HG02571 (cell line): Measurements from ENCODE around the gene GFRA4.
"Not testable (repeated sequence)": the region's sequence is repeated elsewhere in the genome, so short reads cannot be mapped to it uniquely, and the experiment has no call there.

Source experiments
- ATAC-seq: cut with Tn5 transposase; IDR thresholded peaks from one replicate; pipeline ENCODE4 v1.9.1; 2021; ENCODE audit warnings: mild to moderate bottlenecking, moderate library complexity; ENCODE audit not compliant: unreplicated experiment

The GFRA4 gene

DNA sequence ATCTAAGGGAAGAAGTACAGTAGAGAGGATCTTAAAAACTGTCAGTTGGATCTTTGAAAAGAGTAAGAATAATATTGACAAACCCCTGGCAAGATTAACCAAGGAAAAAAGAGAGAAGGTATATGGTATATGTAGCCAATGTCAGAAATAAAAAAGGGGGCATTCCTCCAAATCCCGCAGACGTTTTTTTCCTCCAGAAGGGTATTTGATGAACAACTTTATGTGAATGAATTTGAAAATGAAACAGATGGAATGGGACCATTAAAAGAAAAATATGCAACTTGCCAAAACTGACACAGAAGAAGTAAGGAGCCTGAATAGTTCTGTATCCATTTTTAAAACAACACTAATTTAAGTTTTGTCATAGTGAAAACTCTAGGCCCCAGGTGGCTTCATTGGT, 35.7 kb downstream of the GFRA4 start:
- no peak for ATAC-seq

DNA sequence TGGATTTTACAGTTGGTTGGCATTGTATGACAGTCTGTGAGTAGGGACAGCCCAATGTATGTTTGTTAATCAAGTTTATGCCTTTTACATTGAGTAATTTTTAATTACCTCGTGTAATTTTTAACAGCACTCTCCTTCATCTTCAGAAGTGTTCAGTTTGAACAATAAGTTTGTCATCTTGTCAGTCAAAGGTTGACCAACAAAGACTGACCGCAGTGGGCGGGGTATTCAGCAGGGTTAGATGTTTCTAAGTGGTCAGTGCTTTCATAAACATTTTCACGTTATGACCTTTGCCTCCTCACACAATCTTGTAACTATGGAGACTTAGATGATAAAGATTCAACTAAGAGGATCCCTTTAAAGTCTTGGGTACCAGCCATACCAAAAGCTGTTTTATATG, 40.8 kb downstream of the GFRA4 start:
- ATAC-seq = no peak

DNA sequence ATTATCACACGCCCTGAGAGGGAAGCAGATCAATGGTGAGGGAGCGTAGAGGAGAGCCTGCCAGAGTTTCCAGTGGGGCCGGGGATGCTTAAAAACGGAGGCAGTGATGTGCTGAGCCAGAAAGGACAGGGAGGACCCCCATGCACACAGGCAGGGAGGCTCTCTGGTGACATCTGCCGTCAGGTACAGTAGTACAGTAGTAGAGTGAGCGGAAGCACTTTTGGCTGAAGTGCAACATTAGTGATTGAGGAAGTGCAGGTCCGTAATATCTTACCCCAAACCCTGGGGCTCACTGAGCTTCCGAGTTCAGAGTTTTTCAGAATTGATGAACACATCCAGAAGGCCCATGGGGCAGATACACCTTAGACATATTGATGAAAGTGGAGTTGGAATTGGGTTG, 42.1 kb downstream of the GFRA4 start:
- ATAC-seq = no peak

DNA sequence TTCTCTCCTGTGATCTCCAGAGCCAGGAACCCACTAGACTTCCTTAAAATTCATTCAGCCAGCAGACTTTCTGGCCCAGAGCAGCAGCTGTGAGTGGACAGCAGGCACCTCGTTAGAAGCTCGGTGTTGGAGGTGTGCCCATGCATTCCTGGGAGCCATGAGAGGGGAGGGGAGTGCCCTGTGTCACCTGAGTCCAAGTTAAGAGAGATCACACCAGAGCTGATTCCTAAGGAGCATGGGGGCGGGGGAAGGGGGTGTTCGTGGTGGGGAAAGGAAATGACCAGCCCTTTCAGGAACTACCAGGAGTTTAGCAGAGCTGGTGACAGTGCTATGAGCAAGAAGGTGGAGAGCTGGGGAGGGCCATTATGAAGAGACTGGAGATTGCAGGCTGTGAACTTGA, 46.9 kb downstream of the GFRA4 start:
- ATAC-seq = no peak

DNA sequence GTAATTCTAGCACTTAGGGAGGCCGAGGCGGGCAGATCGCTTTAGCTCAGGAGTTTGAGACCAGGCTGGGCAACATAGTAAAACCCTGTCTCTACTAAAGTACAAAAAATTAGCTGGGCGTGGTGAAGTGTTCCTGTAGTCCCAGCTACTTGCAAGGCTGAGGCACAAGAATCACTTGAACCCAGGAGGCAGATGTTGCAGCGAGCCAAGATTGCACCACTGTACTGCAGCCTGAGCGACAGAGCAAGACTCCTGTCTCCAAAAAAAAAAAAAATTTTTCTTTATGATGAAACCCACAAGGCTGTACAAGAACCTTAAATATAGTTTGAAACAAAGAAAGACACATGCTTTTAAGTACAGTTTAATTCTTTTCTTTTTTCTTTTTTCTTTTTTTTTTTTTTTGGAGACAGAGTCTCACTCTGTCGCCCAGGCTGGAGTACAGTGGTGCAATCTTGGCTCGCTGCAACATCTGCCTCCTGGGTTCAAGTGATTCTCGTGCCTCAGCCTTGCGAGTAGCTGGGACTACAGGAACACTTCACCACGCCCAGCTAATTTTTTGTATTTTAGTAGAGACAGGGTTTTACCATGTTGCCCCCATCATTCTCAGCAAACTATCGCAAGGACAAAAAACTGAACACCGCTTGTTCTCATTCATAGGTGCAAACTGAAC, 47.9 kb downstream of the GFRA4 start:
- not testable (repeated sequence) for ATAC-seq

DNA sequence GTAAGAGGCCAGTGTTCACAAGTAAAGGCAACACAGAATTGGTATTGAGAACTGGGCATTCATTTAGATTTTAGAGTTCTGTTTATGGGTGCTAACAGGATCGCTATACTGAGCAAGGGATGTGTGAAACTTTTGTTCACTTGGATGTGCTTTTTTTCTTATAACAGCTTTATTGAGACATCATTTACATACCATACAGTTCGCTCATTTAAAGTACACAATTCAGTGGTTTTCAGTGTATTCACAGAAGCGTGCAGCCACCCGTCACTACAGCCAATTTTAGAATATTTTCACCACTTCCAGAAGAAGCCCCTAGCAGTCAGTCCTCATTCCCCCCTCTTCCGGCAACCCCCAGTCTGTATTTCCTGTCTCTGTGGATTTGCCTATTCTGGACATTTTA, 48.7 kb downstream of the GFRA4 start:
- ATAC-seq = no peak

DNA sequence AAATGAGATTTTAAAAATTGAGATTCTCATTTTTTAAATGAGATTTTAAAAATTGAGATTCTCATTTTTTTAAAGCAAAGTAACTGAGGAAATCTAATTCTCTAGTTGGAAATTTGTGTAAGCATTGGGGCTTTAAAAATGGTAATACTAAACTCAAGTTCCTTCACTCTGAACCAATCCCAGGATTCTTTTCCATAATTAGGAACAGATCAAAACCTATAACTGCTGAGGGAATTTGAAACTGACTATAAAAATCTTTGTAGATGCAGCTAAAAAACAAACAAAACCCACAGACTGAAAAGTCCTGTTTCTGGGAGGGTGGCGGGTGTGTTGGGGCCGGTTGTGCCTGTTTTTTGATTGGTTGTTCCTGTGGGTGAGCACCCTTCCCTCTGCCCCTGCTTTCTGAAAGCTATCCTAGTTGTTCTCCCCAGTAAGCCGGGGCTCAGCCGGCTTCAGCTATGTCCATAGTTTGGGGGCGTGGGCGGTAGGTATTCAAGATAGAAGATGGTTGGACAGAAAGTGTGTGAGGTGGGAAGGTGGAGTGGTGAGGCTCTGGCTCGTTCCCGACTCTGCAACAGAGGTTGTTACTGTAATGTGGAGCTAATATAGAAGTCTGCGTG, 49.3 kb downstream of the GFRA4 start:
- no peak for ATAC-seq

DNA sequence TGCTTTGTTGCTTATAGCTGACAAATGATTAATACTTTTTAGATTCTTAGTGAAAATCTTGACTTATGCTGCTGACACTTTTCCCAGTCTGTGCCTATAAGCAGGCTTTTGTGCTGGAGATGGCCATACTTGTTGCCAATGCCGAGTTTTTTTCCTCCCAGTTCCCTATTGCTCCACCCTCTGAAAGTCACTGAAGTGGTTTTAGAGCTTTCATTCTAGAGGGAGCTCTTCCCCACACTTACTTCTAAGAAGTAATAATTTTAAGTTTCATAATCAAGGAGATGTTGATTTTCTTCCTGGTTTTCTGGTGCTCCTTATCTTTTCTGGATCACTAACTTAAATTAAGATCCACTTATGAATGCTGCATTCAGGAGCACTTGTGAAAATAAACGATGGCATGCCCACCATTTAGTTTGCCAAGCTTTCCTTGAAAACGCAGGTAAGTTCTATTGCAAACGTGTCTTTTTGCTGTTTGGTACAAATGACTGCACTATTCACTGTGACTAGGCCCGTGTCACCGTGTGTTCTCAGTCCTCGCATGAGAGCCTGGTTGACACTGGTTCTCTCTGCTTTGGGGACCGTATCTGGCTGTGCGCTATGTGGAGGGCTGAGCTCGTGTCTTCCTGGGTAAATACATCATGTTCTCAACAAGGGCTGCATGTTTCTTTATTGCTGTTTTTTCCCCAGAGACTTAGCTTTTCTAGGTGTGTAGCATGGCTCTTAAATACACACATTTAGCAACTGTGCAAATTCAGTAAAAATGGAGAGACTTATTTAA, 50.2 kb downstream of the GFRA4 start:
- no peak for ATAC-seq

DNA sequence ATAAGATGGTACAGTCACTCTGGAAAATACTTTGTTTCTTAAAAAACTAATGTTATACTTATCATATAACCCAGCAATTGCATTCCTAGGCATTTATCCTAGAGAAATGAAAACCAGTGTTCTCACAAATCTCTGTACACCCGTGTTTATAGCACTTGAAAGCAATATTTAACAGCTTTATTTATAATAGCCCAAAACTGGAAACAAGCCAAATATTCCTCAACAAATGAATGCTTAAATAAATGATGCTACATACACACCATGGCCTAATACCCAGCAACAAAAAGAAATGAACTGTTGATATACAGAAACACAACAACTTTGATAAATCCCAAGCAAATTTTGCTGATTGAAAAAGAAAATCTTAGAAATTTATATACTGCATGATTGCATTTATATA, 51.3 kb downstream of the GFRA4 start:
- no peak for ATAC-seq
